Endothelial cell of umbilical vein (primary cell): Measurements from ENCODE around the gene ABHD10. TPM values are rescaled to one million over a fixed set of nuclear protein-coding genes. Genes with fewer than 3 reads are reported as not detected.
A peak's percentile ranks its signal among the peaks of the same experiment; 100 is the strongest.

ENCODE experiments used
- BruUV-seq: library from RNA; stranded (reverse); fragments of 400-500 nt; replicated peaks from 2 replicates; lab custom pipeline; 2021; lab: Mats Ljungman, UMichigan
- CTCF ChIA-PET: fragments of 300-600, 350-600 bp; sonication (Branson Sonifier 250); formaldehyde crosslinking; loops from one replicate; lab custom pipeline; 2021; ENCODE audit warnings: antibody characterized with exemption, inconsistent platforms; lab: Charles Lee
- POLR2A ChIA-PET: fragments of 300-600, 350-600 bp; sonication (Branson Sonifier 250); formaldehyde crosslinking; loops from one replicate; lab custom pipeline; 2021; ENCODE audit warnings: antibody characterized with exemption, inconsistent platforms; lab: Charles Lee
- DNase-seq: peaks from one replicate; pipeline ENCODE4 v3.0.0-alpha.2; 2011; ENCODE audit warnings: low read depth, low spot score
- FAIRE-seq: peaks from 2 replicates; lab custom pipeline; 2011; peaks lifted over from hg19 to GRCh38; lab: Jason Lieb, UNC
- H2AFZ ChIP-seq: 2 replicates; pipeline ENCODE4 v1.6.0; 2012; ENCODE audit warnings: low read depth, low read length, control low read depth, inconsistent platforms
- H3K27ac ChIP-seq: 2 replicates; pipeline ENCODE4 v1.5.1; 2011; ENCODE audit warnings: low read depth, mild to moderate bottlenecking, control low read depth, low read length, moderate library complexity; ENCODE audit not compliant: insufficient read depth
- H3K27me3 ChIP-seq, 2 experiments: 2 replicates each; pipeline versions ENCODE4 v1.6.0 to v1.6.1; 2011; ENCODE audit warnings: low read length in 2 of 2, mixed read lengths in 1 of 2; ENCODE audit not compliant: control insufficient read depth in 2 of 2, insufficient read depth in 2 of 2
- H3K36me3 ChIP-seq, 2 experiments: 2 replicates in 1 of 2; 3 replicates in 1 of 2; pipeline ENCODE4 v1.5.1; 2011; ENCODE audit warnings: low read length in 2 of 2, mild to moderate bottlenecking in 1 of 2, moderate library complexity in 1 of 2; ENCODE audit not compliant: control insufficient read depth in 2 of 2, insufficient read depth in 2 of 2; ENCODE audit errors: extremely low read depth in 1 of 2
- H3K4me1 ChIP-seq: 3 replicates; pipeline ENCODE4 v1.5.1; 2011; ENCODE audit warnings: mild to moderate bottlenecking, low read length; ENCODE audit not compliant: control insufficient read depth, insufficient read depth; ENCODE audit errors: extremely low read depth
- H3K4me2 ChIP-seq: 2 replicates; pipeline ENCODE4 v1.6.1; 2011; ENCODE audit warnings: low read length, control low read depth, mixed read lengths; ENCODE audit not compliant: insufficient read depth
- H3K4me3 ChIP-seq, 3 experiments: fragments of 200-600 bp in 1 of 3; sonication (generic), shearing (Covaris generic) in 1 of 3; replicated peaks in 1 of 3; 2 replicates each; pipeline ENCODE4 v1.5.1; 2011 to 2016; ENCODE audit warnings: control low read depth in 3 of 3, low read length in 3 of 3, mild to moderate bottlenecking in 2 of 3, inconsistent platforms in 1 of 3, low read depth in 1 of 3, moderate library complexity in 1 of 3; ENCODE audit not compliant: insufficient read depth in 1 of 3
- H3K79me2 ChIP-seq: 2 replicates; pipeline ENCODE4 v1.6.0; 2012; ENCODE audit warnings: low read length, inconsistent platforms; ENCODE audit not compliant: control insufficient read depth, insufficient read depth
- H3K9ac ChIP-seq: replicated peaks from 2 replicates; pipeline ENCODE3; 2011; ENCODE audit warnings: low read length, control low read depth; ENCODE audit not compliant: insufficient read depth; ENCODE audit errors: extremely low read depth
- H3K9me1 ChIP-seq: replicated peaks from 3 replicates; pipeline ENCODE4 v1.6.0; 2011; ENCODE audit warnings: mild to moderate bottlenecking, low read length; ENCODE audit not compliant: control insufficient read depth, insufficient read depth; ENCODE audit errors: extremely low read depth
- H3K9me3 ChIP-seq: replicated peaks from 2 replicates; pipeline ENCODE4 v1.5.1; 2012; ENCODE audit warnings: low read length, inconsistent platforms; ENCODE audit not compliant: control insufficient read depth, insufficient read depth
- H4K20me1 ChIP-seq: replicated peaks from 2 replicates; pipeline ENCODE3; 2011; ENCODE audit warnings: mild to moderate bottlenecking, low read length; ENCODE audit not compliant: control insufficient read depth, insufficient read depth; ENCODE audit errors: extremely low read depth
- FOS ChIP-seq: IDR thresholded peaks from 2 replicates; pipeline ENCODE4 v1.6.1; 2011; ENCODE audit warnings: mild to moderate bottlenecking, low read length, moderate library complexity, borderline replicate concordance; ENCODE audit not compliant: insufficient read depth
- JUN ChIP-seq: IDR thresholded peaks from 2 replicates; pipeline ENCODE4 v1.6.1; 2011; ENCODE audit warnings: borderline replicate concordance, low read depth; ENCODE audit not compliant: insufficient read length, insufficient read depth
- POLR2A ChIP-seq: IDR thresholded peaks from 2 replicates; pipeline ENCODE4 v1.6.1; 2012; ENCODE audit warnings: low read depth, mild to moderate bottlenecking, control low read depth, low read length
- POLR2AphosphoS5 ChIP-seq: IDR thresholded peaks from 2 replicates; pipeline ENCODE4 v1.6.1; 2012; ENCODE audit warnings: low read depth, mild to moderate bottlenecking, control low read depth, low read length, moderate library complexity; ENCODE audit not compliant: insufficient read depth
- dilution Hi-C: fragments of 300-500 bp; cut with MboI; formaldehyde crosslinking; loops from one replicate; pipeline ENCODE4 v1.15.0; 2019; ENCODE audit warnings: low sequenced_read_pairs; ENCODE audit not compliant: extremely low pct_ligation_motif_present
- intact Hi-C: fragments of 100-400 bp; cut with micrococcal nuclease; formaldehyde crosslinking; loops from one replicate; pipeline ENCODE4 v1.10.0; 2022
- polyA plus RNA-seq, 4 experiments: library from polyadenylated mRNA; depleted of rRNA in 3 of 4; stranded (reverse) in 3 of 4; unstranded in 1 of 4; fragments of >200 nt; gene quantifications; 2 replicates each; pipeline versions ENCODE4 v1.2.1 to v1.2.3, GENCODE V29; 2011 to 2012; ENCODE audit warnings: missing spikeins in 1 of 4
- total RNA-seq: library from RNA; stranded (reverse); gene quantifications from 2 replicates; pipeline ENCODE4 v1.2.3, GENCODE V29; 2021

Gene ABHD10
- total and polyA plus RNA-seq, 2 donors (not counting 3 experiments of a cell fraction or from before 2014, with no cell fraction given): 10.0 to 37.0 TPM

- Histone ChIP-seq H3K27me3 (no peaks in the 10 kb centered on the region), H3K79me2 (peaks cover 2% of the 10 kb centered on the region), H3K4me2 (peak overlapping the region; percentile 88), H3K36me3 (peaks cover 6 to 8% of the 10 kb centered on the region in 2 experiments), H3K9me3 (no peaks in the 10 kb centered on the region), H3K9ac (peak overlapping the region; percentile 76), H3K4me3 (peak overlapping the region in 2 of 3 experiments; percentile 15 to 28), H3K4me1 (peaks cover 70% of the 10 kb centered on the region), H2AFZ (no peak overlapping the region), H4K20me1 (no peaks in the 10 kb centered on the region), H3K27ac (peak overlapping the region; percentile 99), H3K9me1 (no peaks in the 10 kb centered on the region)
- peak; percentile 45 for TF ChIP-seq FOS
- TF ChIP-seq POLR2A: no peak
- peak; percentile 79 for TF ChIP-seq JUN
- BruUV-seq: no TSS peak
- CTCF ChIA-PET: interaction anchor here (0.8 to 2.4 kb wide), 16 partner anchors 13 to 267 kb away, joined by 3 to 19 read pairs (median 5); partner anchors contain the start of gene PHLDB2
- POLR2A ChIA-PET: interaction anchor here (1.0 to 2.0 kb wide), 4 partner anchors 12 to 85 kb away, joined by 3 to 8 read pairs (median 6); no protein-coding TSS in a partner anchor
- dilution Hi-C loops: no loop called here
- intact Hi-C loops: loop anchor here (1.0 kb wide), 6 partner anchors 11 to 71 kb away; no protein-coding TSS in a partner anchor
- FAIRE-seq (peak; percentile 56), DNase-seq (peak; percentile 84)
These were observed 42.5 kb upstream of the ABHD10 start for GRCh38 chr3:111936191-111936841.

GRCh38 chr3:111936967-111937366, 41.9 kb upstream of the ABHD10 start:
- H3K4me3 ChIP-seq: peak overlapping the region in 2 of 3 experiments; percentile 15 to 28
- FAIRE-seq: no peak

More at GRCh38 chr3:111936967-111937366, 41.9 kb upstream of the ABHD10 start:
- H3K36me3 ChIP-seq: peaks cover 6 to 9% of the 10 kb centered on the region in 2 experiments
- H3K9me3 ChIP-seq: no peaks in the 10 kb centered on the region
- no peaks in the 10 kb centered on the region for H4K20me1 ChIP-seq
- H3K4me2 ChIP-seq: peak overlapping the region; percentile 88
- ChIA-PET CTCF (interaction anchor here (0.8 to 2.4 kb wide), 13 partner anchors 14 to 221 kb away, joined by 3 to 19 read pairs (median 6); partner anchors contain the start of gene PHLDB2), POLR2A (interaction anchor here (1.6 to 2.0 kb wide), 3 partner anchors 20 to 86 kb away, joined by 5 to 8 read pairs (median 6); no protein-coding TSS in a partner anchor)
- no peak overlapping the region for H2AFZ ChIP-seq
- H3K27me3 ChIP-seq: no peaks in the 10 kb centered on the region
- H3K79me2 ChIP-seq: peaks cover 2% of the 10 kb centered on the region
- TF ChIP-seq FOS (peak; percentile 15), POLR2AphosphoS5 (no peak), JUN (peak; percentile 10)
- peak overlapping the region; percentile 76 for H3K9ac ChIP-seq
- H3K27ac ChIP-seq: peak overlapping the region; percentile 99
- peak; percentile 41 for DNase-seq
- no peaks in the 10 kb centered on the region for H3K9me1 ChIP-seq
- intact Hi-C loops (loop anchor here (1.0 kb wide), 6 partner anchors 10 to 72 kb away; no protein-coding TSS in a partner anchor), dilution Hi-C loops (no loop called here)
- BruUV-seq: no TSS peak
- peaks cover 65% of the 10 kb centered on the region for H3K4me1 ChIP-seq
